OCI-LY7 (cell line): Measurements from ENCODE around the gene SPATA24. TPM values are rescaled to one million over a fixed set of nuclear protein-coding genes. Genes with fewer than 3 reads are reported as not detected.

Experiments used
- BruUV-seq: library from RNA; stranded (reverse); fragments of 400-500 nt; replicated peaks from 2 replicates; lab custom pipeline; 2021; lab: Mats Ljungman, UMichigan
- CTCF ChIA-PET: fragments of 300-600 bp; sonication (Branson Sonifier 250); formaldehyde crosslinking; loops from one replicate; lab custom pipeline; 2022; ENCODE audit warnings: antibody characterized with exemption; ENCODE audit not compliant: unreplicated experiment; lab: Charles Lee
- POLR2A ChIA-PET: fragments of 300-600 bp; sonication (Branson Sonifier 250); formaldehyde crosslinking; loops from one replicate; lab custom pipeline; 2022; ENCODE audit warnings: antibody characterized with exemption; lab: Charles Lee
- DNase-seq: peaks from one replicate; pipeline ENCODE4 v3.0.0-alpha.2; 2015; ENCODE audit warnings: low spot score
- H2AFZ ChIP-seq: fragments of 200-600 bp; sonication (generic), shearing (Covaris generic); 2 replicates; pipeline ENCODE4 v1.6.1; 2014; ENCODE audit warnings: mild to moderate bottlenecking, antibody characterized with exemption, low read length, moderate library complexity
- H3K27ac ChIP-seq: fragments of 200-600 bp; sonication (generic); 2 replicates; pipeline ENCODE4 v1.5.1; 2014; ENCODE audit warnings: mixed run types, low read depth, mild to moderate bottlenecking, moderate library complexity, low read length, inconsistent platforms; ENCODE audit not compliant: poor library complexity, severe bottlenecking
- H3K36me3 ChIP-seq: fragments of 200-600 bp; sonication (generic); 2 replicates; pipeline ENCODE4 v1.6.1; 2014; ENCODE audit warnings: mild to moderate bottlenecking, antibody characterized with exemption, low read length, moderate library complexity, mixed read lengths; ENCODE audit not compliant: insufficient read depth
- H3K4me1 ChIP-seq: fragments of 200-600 bp; sonication (generic); 2 replicates; pipeline ENCODE4 v1.5.1; 2014; ENCODE audit warnings: mild to moderate bottlenecking, low read length; ENCODE audit not compliant: insufficient read depth, poor library complexity, severe bottlenecking
- H3K4me2 ChIP-seq: fragments of 200-600 bp; sonication (generic); 2 replicates; pipeline ENCODE4 v1.6.1; 2014; ENCODE audit warnings: mild to moderate bottlenecking, low read length
- H3K4me3 ChIP-seq: fragments of 200-600 bp; sonication (generic); 2 replicates; pipeline ENCODE4 v1.5.1; 2014; ENCODE audit warnings: mild to moderate bottlenecking, low read depth, low read length; ENCODE audit not compliant: poor library complexity, severe bottlenecking
- H3K79me2 ChIP-seq: fragments of 200-600 bp; sonication (generic); 2 replicates; pipeline ENCODE4 v1.6.1; 2016; ENCODE audit warnings: low read depth, mild to moderate bottlenecking, low read length, moderate library complexity, mixed read lengths; ENCODE audit not compliant: insufficient read depth
- H3K9me2 ChIP-seq: fragments of 200-600 bp; sonication (generic); 2 replicates; pipeline ENCODE4 v1.6.1; 2016; ENCODE audit warnings: mild to moderate bottlenecking, low read length, mixed read lengths; ENCODE audit not compliant: insufficient read depth
- H3K9me3 ChIP-seq: fragments of 200-600 bp; sonication (generic); 2 replicates; pipeline ENCODE4 v1.6.1; 2014; ENCODE audit warnings: mild to moderate bottlenecking, mixed run types, low read length, mixed read lengths
- H4K20me1 ChIP-seq: fragments of 200-600 bp; sonication (generic); 2 replicates; pipeline ENCODE4 v1.6.1; 2014; ENCODE audit warnings: mild to moderate bottlenecking, antibody characterized with exemption, low read length, moderate library complexity, mixed read lengths; ENCODE audit not compliant: insufficient read depth
- CTCF ChIP-seq: fragments of 200-600 bp; sonication (generic); conservative IDR thresholded peaks from 2 replicates; pipeline ENCODE4 v1.5.1; 2014; ENCODE audit warnings: mild to moderate bottlenecking, antibody characterized with exemption, low read length, moderate library complexity, mixed read lengths
- EZH2phosphoT487 ChIP-seq: fragments of 200-600 bp; sonication (generic); IDR thresholded peaks from 2 replicates; pipeline ENCODE4 v1.6.1; 2018; ENCODE audit warnings: low read depth, borderline replicate concordance, mild to moderate bottlenecking, mixed run types, antibody characterized with exemption, low read length, moderate library complexity, mixed read lengths
- intact Hi-C: fragments of 100-400 bp; cut with micrococcal nuclease; formaldehyde crosslinking; loops from one replicate; pipeline ENCODE4 v1.10.0; 2022; ENCODE audit not compliant: unreplicated experiment
- total RNA-seq, 2 experiments: library from RNA; depleted of rRNA in 1 of 2; stranded (reverse); fragments of >200 nt in 1 of 2; shearing (Covaris generic) in 1 of 2; gene quantifications; 2 replicates each; pipeline ENCODE4 v1.2.3, GENCODE V29; 2014 to 2022

SPATA24 gene
- total RNA-seq, 2 experiments from 2014 or later, result 9.4 to 12.0 TPM

- BruUV-seq, result no TSS peak
- intact Hi-C loops, result no loop called here
- POLR2A ChIA-PET, result interaction anchor here (0.9 kb wide), 1 partner anchor 92 kb away, joined by 3 read pairs; the partner anchor contains the start of gene MATR3
These were observed 18.5 kb downstream of the SPATA24 start for GRCh38 chr5:139385061-139386049.

GRCh38 chr5:139384591-139385051 lies 19.3 kb downstream of the SPATA24 start:
- H2AFZ ChIP-seq, result no peak overlapping the region
- H3K4me1 ChIP-seq, result peaks cover 63% of the 10 kb centered on the region
- CTCF ChIA-PET, result no interaction called here
- H3K79me2 ChIP-seq, result peaks cover 47% of the 10 kb centered on the region
- H3K36me3 ChIP-seq, result peaks cover 53% of the 10 kb centered on the region
- no peaks in the 10 kb centered on the region for H3K9me3 ChIP-seq
- no peak for DNase-seq
- intact Hi-C loops, result no loop called here
- no peaks in the 10 kb centered on the region for H3K9me2 ChIP-seq
- no TSS peak for BruUV-seq
- H3K4me2 ChIP-seq, result peak overlapping the region; percentile 99
- H4K20me1 ChIP-seq, result peaks cover 7% of the 10 kb centered on the region; the same call in 1 of the 2 replicates
- H3K4me3 ChIP-seq, result peak overlapping the region; percentile 79
- POLR2A ChIA-PET, result interaction anchor here (0.9 kb wide), 1 partner anchor 91 kb away, joined by 3 read pairs; the partner anchor contains the start of gene MATR3
- TF ChIP-seq EZH2phosphoT487 (no peak), CTCF (no peak)
- H3K27ac ChIP-seq, result peak overlapping the region; percentile 90

More at GRCh38 chr5:139385061-139386049, 18.5 kb downstream of the SPATA24 start:
- Histone ChIP-seq H3K27ac (peak overlapping the region; percentile 90), H3K9me3 (no peaks in the 10 kb centered on the region), H3K4me1 (peaks cover 70% of the 10 kb centered on the region), H3K4me3 (peak overlapping the region; percentile 79), H3K4me2 (peak overlapping the region; percentile 99), H4K20me1 (peaks cover 7% of the 10 kb centered on the region; the same call in 1 of the 2 replicates), H3K9me2 (no peaks in the 10 kb centered on the region), H3K36me3 (peaks cover 55% of the 10 kb centered on the region), H3K79me2 (peaks cover 53% of the 10 kb centered on the region), H2AFZ (no peak overlapping the region)
- CTCF ChIA-PET, result no interaction called here
- peak; percentile 69 for TF ChIP-seq CTCF
- no peak for TF ChIP-seq EZH2phosphoT487
- peak; percentile 63 for DNase-seq
